ENCODE results near the gene ATOX1. TPM values are rescaled to one million over a fixed set of nuclear protein-coding genes. Genes with fewer than 3 reads are reported as not detected.

The ATOX1 gene
- total and polyA plus RNA-seq, 10 of the 15 experiments (the other 5 are each of a cell fraction or from before 2014, with no cell fraction given), result 130 to 642 (median 245) TPM

DNA sequence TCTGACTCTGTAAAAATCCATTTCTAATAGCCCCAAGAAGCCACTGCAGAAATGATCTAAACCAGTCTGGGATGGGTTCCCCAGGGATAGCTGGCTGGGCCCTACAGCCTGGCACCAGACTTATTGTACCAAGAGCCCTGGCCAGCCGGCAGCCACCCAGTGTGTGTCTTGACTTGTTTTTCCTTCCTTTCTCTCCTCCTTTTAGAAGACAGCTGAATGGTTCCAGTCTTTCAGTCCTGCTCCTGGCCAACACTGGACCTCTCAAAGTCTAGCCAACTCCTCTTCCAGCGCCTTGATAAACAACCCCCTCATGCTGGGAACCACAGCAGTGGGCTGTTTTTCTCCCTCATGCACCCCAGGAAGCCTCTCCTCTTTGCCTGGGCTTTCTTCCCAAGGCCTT is 34.1 kb downstream of the ATOX1 start:
- ATAC-seq, result no peak
- Histone ChIP-seq H3K9me3 (replicated peaks; ENCODE audit: control insufficient read depth, insufficient read depth, low read length) (no peaks in the 10 kb centered on the region), H3K36me3 (ENCODE audit: control insufficient read depth in 2 of 2, insufficient read depth in 2 of 2, low read length in 1 of 2) (no peaks in the 10 kb centered on the region), H2AFZ (ENCODE audit: control insufficient read depth, low read depth, low read length) (no peak overlapping the region), H3K79me2 (ENCODE audit: control insufficient read depth, insufficient read depth, low read length) (no peaks in the 10 kb centered on the region), H3K4me1 (ENCODE audit: control insufficient read depth, insufficient read depth, low read length) (peaks cover 45% of the 10 kb centered on the region), H3K4me3 (no peak overlapping the region), H3K9ac (ENCODE audit: control insufficient read depth, insufficient read depth, low read length) (no peak overlapping the region), H3K4me2 (ENCODE audit: control insufficient read depth, insufficient read depth) (no peak overlapping the region), H3K27ac (ENCODE audit: control insufficient read depth, insufficient read depth) (no peak overlapping the region), H3K27me3 (replicated peaks in 1 of 2; ENCODE audit: control insufficient read depth in 2 of 2, insufficient read depth in 2 of 2, low read length in 1 of 2) (no peaks in the 10 kb centered on the region), H4K20me1 (ENCODE audit: control insufficient read depth, insufficient read depth) (no peaks in the 10 kb centered on the region)
- ChIA-PET RAD21 (ENCODE audit: unreplicated experiment) (no interaction called here), POLR2A (interaction anchor here (5.8 kb wide), 1 partner anchor 17 kb away, joined by 36 read pairs; no protein-coding TSS in a partner anchor), SMC1A (ENCODE audit: uncharacterized antibody, unreplicated experiment) (interaction anchor here (7.0 to 10.5 kb wide), 2 partner anchors 14 to 62 kb away, joined by 154 to 256 read pairs; no protein-coding TSS in a partner anchor), CTCF (interaction anchor here (1.9 to 13.7 kb wide), 2 partner anchors 15 to 65 kb away, joined by 6 to 294 read pairs; no protein-coding TSS in a partner anchor)
- intact Hi-C loops (cut with micrococcal nuclease; ENCODE audit: unreplicated experiment), result loop anchor here (5.0 kb wide), 1 partner anchor 47 kb away; no protein-coding TSS in a partner anchor
- DNase-seq (ENCODE audit: low read depth, low spot score), result no peak
- no peak for TF ChIP-seq SREBF1 (IDR thresholded peaks at IDR 0.05; ENCODE audit: low read length)
- TF ChIP-seq GABPA (IDR thresholded peaks at IDR 0.05; ENCODE audit: low read depth), result no peak
- no peak for TF ChIP-seq FOXM1 (IDR thresholded peaks at IDR 0.05; ENCODE audit: low read depth, low read length)
- TF ChIP-seq, protein P1, sequence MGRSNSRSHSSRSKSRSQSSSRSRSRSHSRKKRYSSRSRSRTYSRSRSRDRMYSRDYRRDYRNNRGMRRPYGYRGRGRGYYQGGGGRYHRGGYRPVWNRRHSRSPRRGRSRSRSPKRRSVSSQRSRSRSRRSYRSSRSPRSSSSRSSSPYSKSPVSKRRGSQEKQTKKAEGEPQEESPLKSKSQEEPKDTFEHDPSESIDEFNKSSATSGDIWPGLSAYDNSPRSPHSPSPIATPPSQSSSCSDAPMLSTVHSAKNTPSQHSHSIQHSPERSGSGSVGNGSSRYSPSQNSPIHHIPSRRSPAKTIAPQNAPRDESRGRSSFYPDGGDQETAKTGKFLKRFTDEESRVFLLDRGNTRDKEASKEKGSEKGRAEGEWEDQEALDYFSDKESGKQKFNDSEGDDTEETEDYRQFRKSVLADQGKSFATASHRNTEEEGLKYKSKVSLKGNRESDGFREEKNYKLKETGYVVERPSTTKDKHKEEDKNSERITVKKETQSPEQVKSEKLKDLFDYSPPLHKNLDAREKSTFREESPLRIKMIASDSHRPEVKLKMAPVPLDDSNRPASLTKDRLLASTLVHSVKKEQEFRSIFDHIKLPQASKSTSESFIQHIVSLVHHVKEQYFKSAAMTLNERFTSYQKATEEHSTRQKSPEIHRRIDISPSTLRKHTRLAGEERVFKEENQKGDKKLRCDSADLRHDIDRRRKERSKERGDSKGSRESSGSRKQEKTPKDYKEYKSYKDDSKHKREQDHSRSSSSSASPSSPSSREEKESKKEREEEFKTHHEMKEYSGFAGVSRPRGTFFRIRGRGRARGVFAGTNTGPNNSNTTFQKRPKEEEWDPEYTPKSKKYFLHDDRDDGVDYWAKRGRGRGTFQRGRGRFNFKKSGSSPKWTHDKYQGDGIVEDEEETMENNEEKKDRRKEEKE (IDR thresholded peaks at IDR 0.05), result no peak
- TF ChIP-seq TCF3 (IDR thresholded peaks at IDR 0.05; ENCODE audit: borderline replicate concordance, insufficient read depth, low read depth, low read length), result no peak
- TF ChIP-seq, protein P2, sequence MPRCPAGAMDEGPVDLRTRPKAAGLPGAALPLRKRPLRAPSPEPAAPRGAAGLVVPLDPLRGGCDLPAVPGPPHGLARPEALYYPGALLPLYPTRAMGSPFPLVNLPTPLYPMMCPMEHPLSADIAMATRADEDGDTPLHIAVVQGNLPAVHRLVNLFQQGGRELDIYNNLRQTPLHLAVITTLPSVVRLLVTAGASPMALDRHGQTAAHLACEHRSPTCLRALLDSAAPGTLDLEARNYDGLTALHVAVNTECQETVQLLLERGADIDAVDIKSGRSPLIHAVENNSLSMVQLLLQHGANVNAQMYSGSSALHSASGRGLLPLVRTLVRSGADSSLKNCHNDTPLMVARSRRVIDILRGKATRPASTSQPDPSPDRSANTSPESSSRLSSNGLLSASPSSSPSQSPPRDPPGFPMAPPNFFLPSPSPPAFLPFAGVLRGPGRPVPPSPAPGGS (IDR thresholded peaks at IDR 0.05; ENCODE audit: borderline replicate concordance, insufficient read depth, low read depth, low read length, poor library complexity, severe bottlenecking), result no peak
- no peak for TF ChIP-seq NFXL1 (IDR thresholded peaks at IDR 0.05; ENCODE audit: borderline replicate concordance)
- TF ChIP-seq, protein P3, sequence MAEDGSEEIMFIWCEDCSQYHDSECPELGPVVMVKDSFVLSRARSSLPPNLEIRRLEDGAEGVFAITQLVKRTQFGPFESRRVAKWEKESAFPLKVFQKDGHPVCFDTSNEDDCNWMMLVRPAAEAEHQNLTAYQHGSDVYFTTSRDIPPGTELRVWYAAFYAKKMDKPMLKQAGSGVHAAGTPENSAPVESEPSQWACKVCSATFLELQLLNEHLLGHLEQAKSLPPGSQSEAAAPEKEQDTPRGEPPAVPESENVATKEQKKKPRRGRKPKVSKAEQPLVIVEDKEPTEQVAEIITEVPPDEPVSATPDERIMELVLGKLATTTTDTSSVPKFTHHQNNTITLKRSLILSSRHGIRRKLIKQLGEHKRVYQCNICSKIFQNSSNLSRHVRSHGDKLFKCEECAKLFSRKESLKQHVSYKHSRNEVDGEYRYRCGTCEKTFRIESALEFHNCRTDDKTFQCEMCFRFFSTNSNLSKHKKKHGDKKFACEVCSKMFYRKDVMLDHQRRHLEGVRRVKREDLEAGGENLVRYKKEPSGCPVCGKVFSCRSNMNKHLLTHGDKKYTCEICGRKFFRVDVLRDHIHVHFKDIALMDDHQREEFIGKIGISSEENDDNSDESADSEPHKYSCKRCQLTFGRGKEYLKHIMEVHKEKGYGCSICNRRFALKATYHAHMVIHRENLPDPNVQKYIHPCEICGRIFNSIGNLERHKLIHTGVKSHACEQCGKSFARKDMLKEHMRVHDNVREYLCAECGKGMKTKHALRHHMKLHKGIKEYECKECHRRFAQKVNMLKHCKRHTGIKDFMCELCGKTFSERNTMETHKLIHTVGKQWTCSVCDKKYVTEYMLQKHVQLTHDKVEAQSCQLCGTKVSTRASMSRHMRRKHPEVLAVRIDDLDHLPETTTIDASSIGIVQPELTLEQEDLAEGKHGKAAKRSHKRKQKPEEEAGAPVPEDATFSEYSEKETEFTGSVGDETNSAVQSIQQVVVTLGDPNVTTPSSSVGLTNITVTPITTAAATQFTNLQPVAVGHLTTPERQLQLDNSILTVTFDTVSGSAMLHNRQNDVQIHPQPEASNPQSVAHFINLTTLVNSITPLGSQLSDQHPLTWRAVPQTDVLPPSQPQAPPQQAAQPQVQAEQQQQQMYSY (CRISPR knock-in tag; IDR thresholded peaks at IDR 0.05), result no peak
- TF ChIP-seq NR2F1 (conservative IDR thresholded peaks at IDR 0.05), result no peak
- in situ Hi-C loops (cut with MboI), result no loop called here
- no peak for FAIRE-seq
- WGBS (ENCODE audit: insufficient coverage, insufficient replicate concordance, low lambda C conversion rate, missing lambda C conversion rate), result 100% methylated on average over 2 of the region's 2 CpGs
- BruUV-seq (replicated peaks), result no TSS peak
